Measurements from ENCODE around the gene NOD1. TPM values are rescaled to one million over a fixed set of nuclear protein-coding genes. Genes with fewer than 3 reads are reported as not detected.

NOD1 gene
- total RNA-seq, 1 experiment from 2014 or later = 8.1 TPM

DNA sequence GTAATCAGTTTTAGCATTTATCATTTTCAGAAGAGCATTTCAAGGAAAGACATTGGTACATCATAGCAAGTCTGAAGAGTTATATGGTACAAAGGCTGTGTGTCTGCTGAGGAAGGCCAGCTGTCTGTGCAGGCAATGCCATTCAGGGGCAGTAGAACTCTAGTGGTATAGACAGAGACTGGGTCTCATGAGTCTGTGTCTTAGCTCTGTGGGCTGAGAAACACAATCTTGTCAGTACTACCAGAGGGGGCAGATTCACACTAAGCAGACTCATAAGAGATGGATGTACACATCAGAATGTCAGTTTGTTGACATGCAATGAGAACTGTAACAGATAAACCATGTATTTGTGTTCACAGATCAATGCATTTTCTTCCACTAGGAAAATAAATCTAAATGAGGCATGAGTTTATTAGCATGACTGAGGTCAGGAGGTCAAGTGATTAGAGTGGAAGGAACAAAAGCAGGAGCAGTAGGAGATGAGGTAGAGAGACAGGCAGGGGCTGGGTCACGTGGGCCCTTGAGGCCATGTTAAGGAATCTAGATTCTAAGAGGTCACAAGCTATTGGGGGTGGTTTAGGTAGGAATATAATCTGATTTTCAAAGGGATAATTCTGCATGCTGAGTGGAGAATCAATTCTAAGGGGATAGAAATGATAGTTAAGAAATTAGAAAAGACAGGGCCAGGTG, 33.5 kb upstream of the NOD1 start:
- Histone ChIP-seq H3K9me3 (ENCODE audit: control insufficient read depth, insufficient read depth, low read depth, low read length) (no peaks in the 10 kb centered on the region), H3K4me1 (ENCODE audit: control insufficient read depth, insufficient read depth, low read length) (no peaks in the 10 kb centered on the region), H3K27me3 (ENCODE audit: control insufficient read depth, insufficient read depth, low read length) (no peaks in the 10 kb centered on the region), H3K27ac (ENCODE audit: low read length) (no peak overlapping the region), H3K36me3 (ENCODE audit: control insufficient read depth, insufficient read depth, low read length) (no peaks in the 10 kb centered on the region), H3K4me3 (ENCODE audit: low read depth in 2 of 2, low read length in 2 of 2) (no peak overlapping the region)
- no peak for DNase-seq (ENCODE audit: low read depth, low spot score)
- 0 out of 2 replicates have a peak, but pooled peaks have one; percentile 39 for ATAC-seq
- no TSS peak for BruUV-seq (replicated peaks)
- TF ChIP-seq POLR2AphosphoS5 (IDR thresholded peaks at IDR 0.05; ENCODE audit: low read depth, low read length) (no peak), SIN3A (IDR thresholded peaks at IDR 0.05; ENCODE audit: borderline replicate concordance, insufficient read depth, low read depth, low read length) (no peak), TCF7L2 (IDR thresholded peaks at IDR 0.05; ENCODE audit: low read depth, low read length) (no peak)
- TF ChIP-seq, protein P1, sequence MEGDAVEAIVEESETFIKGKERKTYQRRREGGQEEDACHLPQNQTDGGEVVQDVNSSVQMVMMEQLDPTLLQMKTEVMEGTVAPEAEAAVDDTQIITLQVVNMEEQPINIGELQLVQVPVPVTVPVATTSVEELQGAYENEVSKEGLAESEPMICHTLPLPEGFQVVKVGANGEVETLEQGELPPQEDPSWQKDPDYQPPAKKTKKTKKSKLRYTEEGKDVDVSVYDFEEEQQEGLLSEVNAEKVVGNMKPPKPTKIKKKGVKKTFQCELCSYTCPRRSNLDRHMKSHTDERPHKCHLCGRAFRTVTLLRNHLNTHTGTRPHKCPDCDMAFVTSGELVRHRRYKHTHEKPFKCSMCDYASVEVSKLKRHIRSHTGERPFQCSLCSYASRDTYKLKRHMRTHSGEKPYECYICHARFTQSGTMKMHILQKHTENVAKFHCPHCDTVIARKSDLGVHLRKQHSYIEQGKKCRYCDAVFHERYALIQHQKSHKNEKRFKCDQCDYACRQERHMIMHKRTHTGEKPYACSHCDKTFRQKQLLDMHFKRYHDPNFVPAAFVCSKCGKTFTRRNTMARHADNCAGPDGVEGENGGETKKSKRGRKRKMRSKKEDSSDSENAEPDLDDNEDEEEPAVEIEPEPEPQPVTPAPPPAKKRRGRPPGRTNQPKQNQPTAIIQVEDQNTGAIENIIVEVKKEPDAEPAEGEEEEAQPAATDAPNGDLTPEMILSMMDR (IDR thresholded peaks at IDR 0.05) = 0 out of 2 replicates have a peak, but pooled peaks have one; percentile 10
- TF ChIP-seq, protein P2, sequence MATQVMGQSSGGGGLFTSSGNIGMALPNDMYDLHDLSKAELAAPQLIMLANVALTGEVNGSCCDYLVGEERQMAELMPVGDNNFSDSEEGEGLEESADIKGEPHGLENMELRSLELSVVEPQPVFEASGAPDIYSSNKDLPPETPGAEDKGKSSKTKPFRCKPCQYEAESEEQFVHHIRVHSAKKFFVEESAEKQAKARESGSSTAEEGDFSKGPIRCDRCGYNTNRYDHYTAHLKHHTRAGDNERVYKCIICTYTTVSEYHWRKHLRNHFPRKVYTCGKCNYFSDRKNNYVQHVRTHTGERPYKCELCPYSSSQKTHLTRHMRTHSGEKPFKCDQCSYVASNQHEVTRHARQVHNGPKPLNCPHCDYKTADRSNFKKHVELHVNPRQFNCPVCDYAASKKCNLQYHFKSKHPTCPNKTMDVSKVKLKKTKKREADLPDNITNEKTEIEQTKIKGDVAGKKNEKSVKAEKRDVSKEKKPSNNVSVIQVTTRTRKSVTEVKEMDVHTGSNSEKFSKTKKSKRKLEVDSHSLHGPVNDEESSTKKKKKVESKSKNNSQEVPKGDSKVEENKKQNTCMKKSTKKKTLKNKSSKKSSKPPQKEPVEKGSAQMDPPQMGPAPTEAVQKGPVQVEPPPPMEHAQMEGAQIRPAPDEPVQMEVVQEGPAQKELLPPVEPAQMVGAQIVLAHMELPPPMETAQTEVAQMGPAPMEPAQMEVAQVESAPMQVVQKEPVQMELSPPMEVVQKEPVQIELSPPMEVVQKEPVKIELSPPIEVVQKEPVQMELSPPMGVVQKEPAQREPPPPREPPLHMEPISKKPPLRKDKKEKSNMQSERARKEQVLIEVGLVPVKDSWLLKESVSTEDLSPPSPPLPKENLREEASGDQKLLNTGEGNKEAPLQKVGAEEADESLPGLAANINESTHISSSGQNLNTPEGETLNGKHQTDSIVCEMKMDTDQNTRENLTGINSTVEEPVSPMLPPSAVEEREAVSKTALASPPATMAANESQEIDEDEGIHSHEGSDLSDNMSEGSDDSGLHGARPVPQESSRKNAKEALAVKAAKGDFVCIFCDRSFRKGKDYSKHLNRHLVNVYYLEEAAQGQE (IDR thresholded peaks at IDR 0.05; ENCODE audit: insufficient read depth in 1 of 2, low read depth in 2 of 2, low read length in 1 of 2) = no peak
- in situ Hi-C loops (cut with HindIII; ENCODE audit: low pct_unique_long_range_greater_than_20kb, low sequenced_read_pairs) (no loop called here), intact Hi-C loops (cut with micrococcal nuclease; ENCODE audit: unreplicated experiment) (loop anchor here (5.0 kb wide), 1 partner anchor 50 kb away; no protein-coding TSS in a partner anchor)
- CTCF ChIA-PET = interaction anchor here (0.6 to 2.1 kb wide), 3 partner anchors 9 to 348 kb away, joined by 3 to 12 read pairs (median 4); no protein-coding TSS in a partner anchor
- POLR2A ChIA-PET = no interaction called here

DNA sequence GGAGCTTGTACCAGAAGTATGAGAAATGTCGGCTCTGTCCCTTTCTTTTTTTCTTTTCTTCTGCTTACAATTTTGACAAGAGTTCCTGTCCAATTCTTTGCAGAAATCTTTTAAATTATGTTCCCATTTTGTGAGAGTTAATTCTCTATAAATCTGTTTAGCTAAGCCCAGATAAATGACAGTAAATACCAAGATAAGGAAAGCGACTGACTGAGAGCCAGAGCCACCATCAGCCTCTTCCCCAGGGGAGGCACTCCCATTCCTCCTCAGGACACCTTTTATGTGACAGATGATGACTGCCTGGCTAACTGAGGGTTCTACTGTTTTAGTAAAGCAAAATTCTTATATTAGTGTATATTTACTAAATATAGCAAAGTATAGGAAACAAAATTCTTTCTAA, 32.9 kb upstream of the NOD1 start:
- intact Hi-C loops (cut with micrococcal nuclease; ENCODE audit: unreplicated experiment) = loop anchor here (5.0 kb wide), 1 partner anchor 51 kb away; no protein-coding TSS in a partner anchor
- TF ChIP-seq, protein P2 (IDR thresholded peaks at IDR 0.05; ENCODE audit: insufficient read depth in 1 of 2, low read depth in 2 of 2, low read length in 1 of 2) = no peak
- TF ChIP-seq, protein P1 (IDR thresholded peaks at IDR 0.05) = no peak
- TF ChIP-seq TCF7L2 (IDR thresholded peaks at IDR 0.05; ENCODE audit: low read depth, low read length) (no peak), SIN3A (IDR thresholded peaks at IDR 0.05; ENCODE audit: borderline replicate concordance, insufficient read depth, low read depth, low read length) (no peak), POLR2AphosphoS5 (IDR thresholded peaks at IDR 0.05; ENCODE audit: low read depth, low read length) (no peak)
- BruUV-seq (replicated peaks) = no TSS peak
- H3K4me3 ChIP-seq (ENCODE audit: low read depth in 2 of 2, low read length in 2 of 2) = no peak overlapping the region
- no peaks in the 10 kb centered on the region for H3K9me3 ChIP-seq (ENCODE audit: control insufficient read depth, insufficient read depth, low read depth, low read length)
- H3K36me3 ChIP-seq (ENCODE audit: control insufficient read depth, insufficient read depth, low read length) = no peaks in the 10 kb centered on the region
- no peak overlapping the region for H3K27ac ChIP-seq (ENCODE audit: low read length)
- no peak for ATAC-seq
- DNase-seq (ENCODE audit: low read depth, low spot score) = no peak
- CTCF ChIA-PET = interaction anchor here (0.6 to 2.1 kb wide), 2 partner anchors 53 to 234 kb away, joined by 3 to 12 read pairs; no protein-coding TSS in a partner anchor
- in situ Hi-C loops (cut with HindIII; ENCODE audit: low pct_unique_long_range_greater_than_20kb, low sequenced_read_pairs) = no loop called here
- H3K27me3 ChIP-seq (ENCODE audit: control insufficient read depth, insufficient read depth, low read length) = no peaks in the 10 kb centered on the region
- POLR2A ChIA-PET = interaction anchor here (1.0 kb wide), 1 partner anchor 87 kb away, joined by 3 read pairs; no protein-coding TSS in a partner anchor
- no peaks in the 10 kb centered on the region for H3K4me1 ChIP-seq (ENCODE audit: control insufficient read depth, insufficient read depth, low read length)
